ENCODE measurements around the gene BMP15.

GRCh38 chrX:50893466-50893865 lies 17.1 kb upstream of the BMP15 start:
- TF ChIP-seq CTCF (IDR thresholded peaks at IDR 0.05), result no peak
- no peak for TF ChIP-seq POLR2A (IDR thresholded peaks at IDR 0.05)

Measured in esophagus squamous epithelium (tissue), 4 donors.